Inflammatory macrophage treated with lipopolysaccharide for 1 hour (primary cell): ENCODE results near the gene CLEC4E.
"Not testable (repeated sequence)": the region's sequence is repeated elsewhere in the genome, so short reads cannot be mapped to it uniquely, and the experiment has no call there.

ENCODE experiments used
- DNase-seq, 2 donors: peaks; one replicate each; pipeline ENCODE4 v3.0.0-alpha.2; 2020 to 2022

The CLEC4E gene

DNA sequence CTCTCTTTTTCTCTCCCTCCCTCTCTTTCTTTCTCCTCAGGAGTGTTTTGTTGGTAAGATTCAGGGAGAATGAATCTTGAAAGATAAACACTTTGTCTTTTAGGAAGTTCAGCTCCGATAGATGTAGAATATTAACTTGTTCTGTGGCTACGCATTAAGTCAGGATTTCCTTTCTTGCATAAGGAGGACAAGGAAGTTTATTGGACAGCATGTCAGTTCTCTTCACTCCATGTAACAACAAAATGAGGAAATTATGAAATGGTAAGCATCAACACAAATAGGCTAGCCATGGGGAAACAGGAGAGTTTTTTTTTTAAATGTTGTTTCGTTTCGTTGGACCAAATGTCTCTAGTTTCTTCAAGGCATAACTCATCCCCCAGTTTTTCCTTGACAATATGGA lies at the start of gene CLEC4E:
CLEC4E (minus strand) TSS at position 75 of the 400 bp plus-strand sequence. CDS start 108 bp downstream, outside the sequence.
- peak; percentile 89 to 99 for DNase-seq

- no peak for DNase-seq
Measured at GRCh38 chr12:8589679-8590078, 49.0 kb upstream of the CLEC4E start.

- DNase-seq: not testable (repeated sequence)
Measured at GRCh38 chr12:8584478-8584877, 43.8 kb upstream of the CLEC4E start.

- DNase-seq: peak; percentile 74 to 93
Measured at GRCh38 chr12:8584004-8584403, 43.3 kb upstream of the CLEC4E start.

DNA sequence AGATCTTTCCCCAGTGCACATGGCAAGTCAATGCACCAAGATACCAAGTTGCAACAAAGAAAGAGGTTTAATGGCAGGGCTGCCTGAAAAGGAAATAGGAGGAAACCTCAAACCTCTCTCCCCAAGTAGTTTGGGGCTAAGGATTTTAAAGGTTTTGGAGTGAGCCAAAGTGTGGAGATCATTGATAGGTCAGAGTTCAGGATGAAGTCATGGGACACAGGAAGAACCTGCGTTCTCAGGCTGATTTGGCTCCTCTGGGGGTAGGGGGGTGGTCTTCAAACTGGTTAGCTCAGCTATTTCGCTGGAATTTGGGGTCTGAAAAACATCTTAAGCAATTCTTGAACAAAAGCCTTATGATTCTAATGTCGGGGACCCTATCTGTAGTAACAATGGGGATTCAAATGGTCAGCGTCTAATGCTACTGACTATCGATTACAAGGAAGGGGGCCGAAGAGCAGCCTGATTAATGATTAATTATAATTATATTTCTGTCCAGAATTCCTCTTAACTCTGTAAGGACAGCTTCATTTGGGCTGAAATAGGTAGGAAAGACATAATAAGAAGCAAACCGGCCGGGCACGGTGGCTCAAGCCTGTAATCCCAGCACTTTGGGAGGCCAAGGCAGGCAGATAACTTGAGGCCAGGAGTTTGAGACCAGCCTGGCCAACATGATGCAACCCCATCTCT lies 40.5 kb upstream of the CLEC4E start:
- no peak for DNase-seq

GRCh38 chr12:8577879-8578278 lies 37.2 kb upstream of the CLEC4E start:
- no peak for DNase-seq

DNA sequence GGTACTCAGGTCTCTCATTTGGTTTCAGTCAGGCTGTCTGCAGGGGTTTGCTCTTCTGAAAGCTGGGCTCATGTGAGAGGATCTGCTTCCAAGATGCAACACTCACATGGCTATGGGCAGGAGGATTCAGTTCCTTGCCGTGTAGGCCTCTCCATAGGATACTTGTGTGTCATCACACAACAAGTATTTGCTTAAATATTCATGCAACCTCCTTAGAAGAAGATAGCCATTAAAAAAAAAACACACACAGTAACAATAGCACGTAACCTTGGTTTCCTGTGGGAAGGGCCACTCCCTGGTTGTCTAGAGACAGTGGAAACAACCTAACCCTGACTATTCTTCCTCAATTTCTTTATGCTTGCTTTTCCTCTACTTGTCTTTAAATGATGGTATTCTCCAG lies 31.8 kb upstream of the CLEC4E start:
- DNase-seq: peak; percentile 64 to 76

GRCh38 chr12:8566525-8566924 lies 25.8 kb upstream of the CLEC4E start:
- peak; percentile 40 to 44 for DNase-seq

GRCh38 chr12:8566052-8566451 lies 25.3 kb upstream of the CLEC4E start:
- DNase-seq: peak; percentile 64 to 81

GRCh38 chr12:8564656-8565055 lies 24.0 kb upstream of the CLEC4E start:
- DNase-seq: no peak

GRCh38 chr12:8563356-8563755 lies 22.7 kb upstream of the CLEC4E start:
- DNase-seq: no peak

GRCh38 chr12:8562310-8562709 lies 21.6 kb upstream of the CLEC4E start:
- DNase-seq: no peak

GRCh38 chr12:8561011-8561410 lies 20.3 kb upstream of the CLEC4E start:
- DNase-seq: no peak

GRCh38 chr12:8559676-8560075 lies 19.0 kb upstream of the CLEC4E start:
- DNase-seq: no peak

DNA sequence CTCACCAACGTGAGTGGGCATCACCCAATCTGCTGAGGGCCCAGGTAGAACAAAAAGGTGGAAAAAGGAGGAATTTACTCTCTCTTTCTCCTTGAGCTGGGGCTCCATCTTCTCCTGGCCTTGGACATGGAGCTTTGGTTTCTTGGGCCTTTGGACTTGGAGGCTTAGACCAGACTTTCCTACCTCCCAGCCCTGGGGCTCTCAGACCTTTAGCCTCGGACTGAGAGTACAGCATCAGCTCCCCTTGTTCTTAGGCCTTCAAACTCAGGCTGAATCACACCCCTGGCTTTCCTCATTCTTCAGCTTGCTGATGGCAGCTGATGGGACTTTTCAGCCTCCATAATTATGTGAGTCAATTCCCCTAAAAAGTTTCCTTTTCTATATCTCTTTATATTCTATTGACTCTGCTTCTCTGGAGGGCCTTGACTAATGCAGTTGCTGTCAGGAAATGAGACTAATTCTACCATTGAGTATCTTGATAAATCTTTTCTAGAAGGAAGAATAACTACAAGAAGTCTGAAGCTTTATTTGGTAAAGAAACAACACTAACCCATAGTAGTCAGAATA lies 15.9 kb upstream of the CLEC4E start:
- peak in 1 of 2 donors; percentile 19 for DNase-seq

GRCh38 chr12:8554451-8555195 lies 13.9 kb upstream of the CLEC4E start:
- DNase-seq: no peak

GRCh38 chr12:8553088-8553627 lies 12.5 kb upstream of the CLEC4E start:
- no peak for DNase-seq

GRCh38 chr12:8549381-8549780 lies 8.7 kb upstream of the CLEC4E start:
- no peak for DNase-seq

DNA sequence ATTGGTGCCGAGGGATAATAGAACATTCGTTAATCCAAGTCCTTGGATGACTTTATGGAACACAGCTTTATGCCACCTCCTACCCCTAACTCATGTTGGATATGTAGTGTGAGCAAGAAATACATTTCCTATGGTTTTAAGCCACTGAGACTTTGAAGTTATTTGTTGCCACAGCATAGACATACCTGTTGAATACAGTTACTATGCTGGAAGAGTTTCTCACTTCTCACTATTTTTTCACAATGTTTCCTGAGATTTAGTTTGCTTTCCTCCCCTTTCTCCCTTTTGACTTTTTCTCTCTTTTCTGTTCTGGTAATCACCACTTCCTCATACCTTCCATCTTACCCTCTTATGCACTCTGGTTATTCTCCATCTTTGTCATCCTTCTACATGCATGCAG lies 7.5 kb upstream of the CLEC4E start:
- DNase-seq: no peak

DNA sequence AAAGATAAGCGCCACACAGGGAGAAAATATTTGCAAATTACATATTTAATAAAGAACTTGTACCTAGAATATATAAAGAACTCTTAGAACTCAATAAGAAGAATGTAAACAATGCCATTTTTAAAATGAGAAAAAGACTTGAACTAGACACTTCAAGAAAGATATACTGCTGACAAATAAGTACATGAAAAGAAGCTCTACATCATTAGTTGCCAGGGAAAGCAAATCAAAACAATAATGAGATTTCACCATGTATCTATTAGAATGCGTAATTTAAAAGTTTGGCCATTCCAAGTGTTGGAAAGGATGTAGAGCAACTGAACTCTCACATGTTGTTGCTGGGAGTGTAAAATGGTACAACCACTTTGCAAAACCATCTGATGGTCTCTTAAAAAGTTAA lies 6.9 kb upstream of the CLEC4E start:
- DNase-seq: no peak

GRCh38 chr12:8546591-8546990 lies 5.9 kb upstream of the CLEC4E start:
- peak in 1 of 2 donors; percentile 26 for DNase-seq

- DNase-seq: peak; percentile 70 to 96
Measured at GRCh38 chr12:8544295-8544694, 3.6 kb upstream of the CLEC4E start.

DNA sequence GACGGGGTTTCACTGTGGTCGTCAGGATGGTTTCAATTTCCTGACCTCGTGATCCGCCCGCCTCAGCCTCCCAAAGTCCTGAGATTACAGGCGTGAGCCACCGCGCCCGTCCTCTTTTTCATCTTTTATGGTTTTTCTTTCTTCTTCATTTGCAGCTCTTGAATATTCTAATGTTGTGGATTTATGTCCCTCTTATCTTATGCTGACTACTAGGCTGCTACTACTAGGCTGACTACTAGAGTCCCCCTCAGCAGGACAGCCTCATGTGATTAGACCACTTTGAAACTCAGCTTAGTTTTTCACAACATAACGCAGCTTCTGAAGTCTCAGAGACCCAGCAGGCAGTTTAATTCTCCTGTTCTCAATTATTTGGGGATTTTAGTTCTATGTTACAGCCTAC lies 857 bp upstream of the CLEC4E start:
- peak; percentile 33 to 34 for DNase-seq

DNA sequence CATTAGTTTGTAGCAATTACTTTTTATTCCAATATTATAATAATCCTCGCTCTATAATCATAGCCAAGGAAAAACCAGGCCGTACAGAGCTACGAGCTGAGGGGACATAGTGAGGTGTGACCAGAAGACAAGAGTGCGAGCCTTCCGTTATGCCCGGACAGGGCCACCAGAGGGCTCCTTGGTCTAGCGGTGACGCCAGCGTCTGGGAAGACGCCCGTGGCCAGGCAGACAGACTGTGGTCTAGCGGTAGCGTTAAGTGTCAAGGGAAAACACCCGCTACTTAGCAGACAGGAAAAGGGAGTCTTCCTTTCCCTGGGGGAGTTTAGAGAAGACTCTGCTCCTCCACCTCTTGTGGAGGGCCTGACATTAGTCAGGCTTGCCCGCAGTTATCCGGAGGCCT lies 2.9 kb downstream of the CLEC4E start:
- DNase-seq: not testable (repeated sequence)
